Glutamatergic neuron (in vitro differentiated cells): ENCODE results near the gene GLYATL1B. TPM values are rescaled to one million over a fixed set of nuclear protein-coding genes. Genes with fewer than 3 reads are reported as not detected.
"Not testable (repeated sequence)": the region's sequence is repeated elsewhere in the genome, so short reads cannot be mapped to it uniquely, and the experiment has no call there.

Experiments
- DNase-seq: peaks from one replicate; pipeline ENCODE4 v3.0.0; 2022
- H3K27ac Mint-ChIP-seq: one replicate; pipeline ENCODE4 v1.8.0; 2020; ENCODE audit warnings: mild to moderate bottlenecking, mixed read lengths, inconsistent platforms; ENCODE audit not compliant: unreplicated experiment
- H3K27me3 Mint-ChIP-seq: one replicate; pipeline ENCODE4 v1.8.0; 2020; ENCODE audit warnings: mild to moderate bottlenecking, moderate library complexity, mixed read lengths, inconsistent platforms; ENCODE audit not compliant: unreplicated experiment
- H3K36me3 Mint-ChIP-seq: one replicate; pipeline ENCODE4 v1.8.0; 2020; ENCODE audit warnings: mild to moderate bottlenecking, mixed read lengths, inconsistent platforms; ENCODE audit not compliant: unreplicated experiment
- H3K4me1 Mint-ChIP-seq: one replicate; pipeline ENCODE4 v1.8.0; 2020; ENCODE audit warnings: mild to moderate bottlenecking, low read depth, mixed read lengths, inconsistent platforms; ENCODE audit not compliant: unreplicated experiment
- H3K4me3 Mint-ChIP-seq: one replicate; pipeline ENCODE4 v1.8.0; 2020; ENCODE audit warnings: mild to moderate bottlenecking, mixed read lengths, inconsistent platforms; ENCODE audit not compliant: unreplicated experiment
- H3K9me3 Mint-ChIP-seq: one replicate; pipeline ENCODE4 v1.8.0; 2020; ENCODE audit warnings: mild to moderate bottlenecking, moderate library complexity, mixed read lengths, inconsistent platforms; ENCODE audit not compliant: unreplicated experiment
- CTCF ChIP-seq: fragments of 200-600 bp; sonication (generic); IDR thresholded peaks from one replicate; pipeline ENCODE4 v1.5.0; 2021; ENCODE audit not compliant: partially characterized antibody, unreplicated experiment
- total RNA-seq: library from RNA; stranded (reverse); fragmentation: NEBNext Ultra II Directional; extraction: Animal tissue kit (Norgen Biotek cat#: 25700); gene quantifications from one replicate; pipeline ENCODE4 v1.2.1, GENCODE V29; 2021; ENCODE audit not compliant: unreplicated experiment

The GLYATL1B gene
- total RNA-seq, 1 donor from 2014 or later: not detected

- peak; percentile 94 for DNase-seq
- H3K27ac Mint-ChIP-seq: no peak overlapping the region
- peak; percentile 89 for TF ChIP-seq CTCF
- H3K36me3 Mint-ChIP-seq: peaks cover 19% of the 10 kb centered on the region
- peak overlapping the region; percentile 79 for H3K4me3 Mint-ChIP-seq
- H3K9me3 Mint-ChIP-seq: peaks cover 13% of the 10 kb centered on the region
- no peaks in the 10 kb centered on the region for H3K27me3 Mint-ChIP-seq
- H3K4me1 Mint-ChIP-seq: peaks cover 3% of the 10 kb centered on the region
Measured at GRCh38 chr11:59135648-59136461, 49.7 kb downstream of the GLYATL1B start.

GRCh38 chr11:59136551-59136950 is 50.4 kb downstream of the GLYATL1B start:
- H3K27me3 Mint-ChIP-seq, H3K4me3 Mint-ChIP-seq, DNase-seq, H3K27ac Mint-ChIP-seq, H3K4me1 Mint-ChIP-seq: not testable (repeated sequence)
- peaks cover 13% of the 10 kb centered on the region for H3K9me3 Mint-ChIP-seq
- H3K36me3 Mint-ChIP-seq: peaks cover 15% of the 10 kb centered on the region

GRCh38 chr11:59137190-59137589 is 51.1 kb downstream of the GLYATL1B start:
- Mint-ChIP-seq H3K4me1 (peaks cover 3% of the 10 kb centered on the region), H3K36me3 (peaks cover 13% of the 10 kb centered on the region), H3K9me3 (peaks cover 11% of the 10 kb centered on the region), H3K27me3 (no peaks in the 10 kb centered on the region), H3K27ac (no peak overlapping the region), H3K4me3 (no peak overlapping the region)
- DNase-seq: no peak
- TF ChIP-seq CTCF: no peak

GRCh38 chr11:59138643-59139042 is 52.5 kb downstream of the GLYATL1B start:
- no peak for TF ChIP-seq CTCF
- Mint-ChIP-seq H3K4me1 (peaks cover 4% of the 10 kb centered on the region), H3K4me3 (no peak overlapping the region), H3K27ac (no peak overlapping the region), H3K36me3 (no peaks in the 10 kb centered on the region), H3K9me3 (peaks cover 4% of the 10 kb centered on the region), H3K27me3 (peaks cover 5% of the 10 kb centered on the region)
- no peak for DNase-seq

- TF ChIP-seq CTCF: no peak
- H3K9me3 Mint-ChIP-seq: peaks cover 1% of the 10 kb centered on the region
Measured at GRCh38 chr11:59141191-59141590, 55.1 kb downstream of the GLYATL1B start.

More at GRCh38 chr11:59141191-59141590, 55.1 kb downstream of the GLYATL1B start:
- H3K36me3 Mint-ChIP-seq: no peaks in the 10 kb centered on the region
- no peak overlapping the region for H3K27ac Mint-ChIP-seq
- H3K4me1 Mint-ChIP-seq: peaks cover 3% of the 10 kb centered on the region
- no peak for DNase-seq
- H3K4me3 Mint-ChIP-seq: no peak overlapping the region
- H3K27me3 Mint-ChIP-seq: peaks cover 11% of the 10 kb centered on the region
